OCI-LY7 (cell line): ENCODE measurements around the gene TBC1D32.

ENCODE experiments used
- CTCF ChIP-seq: fragments of 200-600 bp; sonication (generic); conservative IDR thresholded peaks from 2 replicates; pipeline ENCODE4 v1.5.1; 2014; ENCODE audit warnings: mild to moderate bottlenecking, antibody characterized with exemption, low read length, moderate library complexity, mixed read lengths
- EZH2phosphoT487 ChIP-seq: fragments of 200-600 bp; sonication (generic); IDR thresholded peaks from 2 replicates; pipeline ENCODE4 v1.6.1; 2018; ENCODE audit warnings: low read depth, borderline replicate concordance, mild to moderate bottlenecking, mixed run types, antibody characterized with exemption, low read length, moderate library complexity, mixed read lengths

DNA sequence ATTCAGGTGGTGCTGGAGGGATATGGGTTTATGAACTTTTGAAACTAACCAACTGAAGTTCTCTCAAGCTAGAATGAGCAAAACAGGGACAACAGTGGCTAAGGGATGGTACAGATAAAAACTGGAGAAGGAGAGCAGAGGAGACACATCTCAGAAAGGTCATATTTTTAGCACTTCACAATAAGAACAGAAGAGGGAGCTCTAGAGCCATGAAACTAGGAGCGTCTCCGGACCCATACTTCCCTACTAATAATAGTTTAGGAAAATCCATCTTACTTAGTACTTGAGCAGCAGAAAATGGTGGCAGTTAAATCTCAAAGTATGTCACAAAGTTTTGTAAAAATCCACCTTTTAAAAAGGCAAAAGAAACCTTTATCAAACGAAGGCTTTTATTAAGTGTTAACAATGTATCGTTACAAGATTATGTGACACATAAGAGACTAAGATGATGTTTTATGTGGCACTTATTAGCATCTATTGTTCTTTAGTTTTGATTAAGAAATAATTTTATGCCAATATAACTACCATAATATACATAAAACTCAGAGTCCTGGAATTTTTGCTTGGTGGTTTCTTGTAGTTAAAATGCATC, 278.6 kb downstream of the TBC1D32 start:
- TF ChIP-seq CTCF (peak; percentile 86), EZH2phosphoT487 (no peak)
